Naive thymus-derived CD4-positive, alpha-beta T cell (primary cell): ENCODE results near the gene JOSD2. TPM values are rescaled to one million over a fixed set of nuclear protein-coding genes. Genes with fewer than 3 reads are reported as not detected.
A peak's percentile ranks its signal among the peaks of the same experiment; 100 is the strongest.

Source experiments
- ATAC-seq: fragments of 150-1000 bp; cut with Tn5 transposase; 2 replicates; pipeline ENCODE4 v1.10.0; 2021; ENCODE audit warnings: mild to moderate bottlenecking, moderate library complexity
- CTCF ChIA-PET: fragments of 350-600 bp; sonication (Branson Sonifier 250); formaldehyde crosslinking; loops from one replicate; lab custom pipeline; 2021; ENCODE audit warnings: antibody characterized with exemption; lab: Charles Lee
- POLR2A ChIA-PET: fragments of 350-600 bp; sonication (Branson Sonifier 250); formaldehyde crosslinking; loops from one replicate; lab custom pipeline; 2021; ENCODE audit warnings: antibody characterized with exemption, inconsistent platforms; lab: Charles Lee
- DNase-seq, 9 donors: peaks; one replicate each; pipeline versions ENCODE4 v3.0.0 to v3.0.0-alpha.2; 2020 to 2022; ENCODE audit warnings: mixed read lengths in 1 of 9
- H3K27ac ChIP-seq: one replicate; pipeline ENCODE4 v1.7.0; 2013; ENCODE audit warnings: mild to moderate bottlenecking, low read depth, low read length, moderate library complexity
- H3K27me3 ChIP-seq, 2 donors: one replicate each; pipeline ENCODE4 v1.7.0; 2013; ENCODE audit warnings: low read length in 2 of 2, mild to moderate bottlenecking in 2 of 2, moderate library complexity in 2 of 2; ENCODE audit not compliant: control insufficient read depth in 2 of 2, insufficient read depth in 2 of 2
- H3K36me3 ChIP-seq, 3 experiments: 1 replicate in 2 of 3; 2 replicates in 1 of 3; pipeline ENCODE4 v1.7.0; 2013; ENCODE audit warnings: low read length in 3 of 3, mild to moderate bottlenecking in 3 of 3, moderate library complexity in 1 of 3; ENCODE audit not compliant: insufficient read depth in 3 of 3, control insufficient read depth in 2 of 3
- H3K4me1 ChIP-seq, 2 donors: one replicate each; pipeline ENCODE4 v1.7.0; 2013; ENCODE audit warnings: low read length in 2 of 2, mild to moderate bottlenecking in 2 of 2, moderate library complexity in 1 of 2; ENCODE audit not compliant: control insufficient read depth in 2 of 2, insufficient read depth in 2 of 2
- H3K4me3 ChIP-seq: 2 replicates; pipeline ENCODE4 v1.7.0; 2013; ENCODE audit warnings: mild to moderate bottlenecking, low read length
- H3K9me3 ChIP-seq, 3 experiments: 1 replicate in 2 of 3; 2 replicates in 1 of 3; pipeline ENCODE4 v1.7.0; 2013; ENCODE audit warnings: low read length in 3 of 3; ENCODE audit not compliant: control insufficient read depth in 2 of 3
- H3K27ac Mint-ChIP-seq, 9 donors: one replicate each; pipeline ENCODE4 v1.8.0; 2020 to 2022; ENCODE audit warnings: mixed read lengths in 9 of 9, mild to moderate bottlenecking in 8 of 9, moderate library complexity in 5 of 9, inconsistent platforms in 2 of 9
- H3K27me3 Mint-ChIP-seq, 5 donors: one replicate each; pipeline ENCODE4 v1.8.0; 2021 to 2022; ENCODE audit warnings: mixed read lengths in 5 of 5, mild to moderate bottlenecking in 1 of 5
- H3K36me3 Mint-ChIP-seq, 5 donors: one replicate each; pipeline ENCODE4 v1.8.0; 2020 to 2022; ENCODE audit warnings: mixed read lengths in 5 of 5, mild to moderate bottlenecking in 3 of 5, inconsistent platforms in 1 of 5
- H3K4me1 Mint-ChIP-seq, 7 donors: one replicate each; pipeline ENCODE4 v1.8.0; 2020 to 2022; ENCODE audit warnings: mixed read lengths in 7 of 7, mild to moderate bottlenecking in 3 of 7, inconsistent platforms in 1 of 7
- H3K4me3 Mint-ChIP-seq, 10 donors: one replicate each; pipeline ENCODE4 v1.8.0; 2020 to 2022; ENCODE audit warnings: mild to moderate bottlenecking in 10 of 10, mixed read lengths in 10 of 10, moderate library complexity in 6 of 10, inconsistent platforms in 2 of 10
- H3K9me3 Mint-ChIP-seq, 11 donors: one replicate each; pipeline ENCODE4 v1.8.0; 2020 to 2022; ENCODE audit warnings: mixed read lengths in 11 of 11, mild to moderate bottlenecking in 4 of 11, inconsistent platforms in 1 of 11, moderate library complexity in 1 of 11
- intact Hi-C, 2 donors: fragments of 100-400 bp; cut with micrococcal nuclease; formaldehyde crosslinking; loops; one replicate each; pipeline ENCODE4 v1.15.1; 2023
- polyA plus RNA-seq, 2 donors: library from polyadenylated mRNA; unstranded; fragments of 300-500 nt; fragmentation: Illumina TruSeq; gene quantifications; one replicate each; pipeline ENCODE4 v1.2.3, GENCODE V29; 2021
- total RNA-seq, 6 experiments: library from RNA in 5 of 6; stranded (reverse) in 5 of 6; gene quantifications; 1 replicate in 5 of 6; 2 replicates in 1 of 6; pipeline ENCODE4 v1.2.3 and lab custom pipeline; 2021 to 2026

JOSD2 gene
- total and polyA plus RNA-seq, 7 experiments from 2014 or later = 13.0 to 45.9 (median 20.1) TPM

DNA sequence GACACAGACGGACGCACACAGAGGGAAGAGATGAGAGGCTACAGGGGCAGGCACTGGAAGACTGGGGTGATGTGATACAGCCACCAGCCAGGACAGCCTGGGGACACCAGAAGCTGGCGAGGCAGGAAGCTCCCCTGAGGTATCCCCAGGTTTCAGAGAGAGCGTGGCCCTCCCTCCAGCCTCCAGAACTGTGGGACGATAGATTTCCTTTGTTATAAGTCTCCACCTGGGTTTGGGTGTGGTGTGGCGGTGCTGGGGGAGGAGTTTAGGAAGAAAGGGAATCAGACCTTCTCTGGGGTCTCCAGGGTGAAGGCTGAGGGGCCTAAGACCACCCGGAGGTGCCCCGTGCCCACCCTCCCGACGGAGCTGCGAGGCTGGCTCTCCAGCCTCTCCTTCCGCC lies 5.5 kb upstream of the JOSD2 start:
- no peak for DNase-seq

GRCh38 chr19:50515168-50515561 lies 4.2 kb upstream of the JOSD2 start:
- DNase-seq (no peak), ATAC-seq (no peak)
- no peak overlapping the region for H3K4me3 Mint-ChIP-seq
- ChIA-PET POLR2A (no interaction called here), CTCF (no interaction called here)
- Histone ChIP-seq H3K36me3 (no peaks in the 10 kb centered on the region), H3K4me1 (peaks cover 7 to 13% of the 10 kb centered on the region in 2 donors), H3K4me3 (no peak overlapping the region), H3K27ac (no peak overlapping the region), H3K27me3 (no peaks in the 10 kb centered on the region), H3K9me3 (no peaks in the 10 kb centered on the region)
- H3K9me3 Mint-ChIP-seq = peaks cover 0 to 2% (median 0%) of the 10 kb centered on the region in 11 donors
- peaks cover 0 to 17% (median 6%) of the 10 kb centered on the region in 5 donors for H3K27me3 Mint-ChIP-seq
- H3K4me1 Mint-ChIP-seq = peaks cover 0 to 17% (median 15%) of the 10 kb centered on the region in 7 donors
- H3K27ac Mint-ChIP-seq = no peak overlapping the region
- H3K36me3 Mint-ChIP-seq = peaks cover 0 to 6% (median 0%) of the 10 kb centered on the region in 5 donors
- intact Hi-C loops = no loop called here

More for the DNA sequence above, 5.5 kb upstream of the JOSD2 start:
- intact Hi-C loops = no loop called here
- Mint-ChIP-seq H3K27me3 (peaks cover 0 to 17% (median 6%) of the 10 kb centered on the region in 5 donors), H3K4me3 (no peak overlapping the region), H3K9me3 (no peaks in the 10 kb centered on the region), H3K36me3 (peaks cover 0 to 1% (median 0%) of the 10 kb centered on the region in 5 donors), H3K4me1 (peaks cover 0 to 9% (median 4%) of the 10 kb centered on the region in 7 donors), H3K27ac (no peak overlapping the region)
- Histone ChIP-seq H3K27ac (no peak overlapping the region), H3K27me3 (no peaks in the 10 kb centered on the region), H3K4me1 (peaks cover 6 to 7% of the 10 kb centered on the region in 2 donors), H3K9me3 (no peaks in the 10 kb centered on the region), H3K4me3 (no peak overlapping the region), H3K36me3 (no peaks in the 10 kb centered on the region)
- ChIA-PET CTCF (no interaction called here), POLR2A (no interaction called here)
- no peak for ATAC-seq

DNA sequence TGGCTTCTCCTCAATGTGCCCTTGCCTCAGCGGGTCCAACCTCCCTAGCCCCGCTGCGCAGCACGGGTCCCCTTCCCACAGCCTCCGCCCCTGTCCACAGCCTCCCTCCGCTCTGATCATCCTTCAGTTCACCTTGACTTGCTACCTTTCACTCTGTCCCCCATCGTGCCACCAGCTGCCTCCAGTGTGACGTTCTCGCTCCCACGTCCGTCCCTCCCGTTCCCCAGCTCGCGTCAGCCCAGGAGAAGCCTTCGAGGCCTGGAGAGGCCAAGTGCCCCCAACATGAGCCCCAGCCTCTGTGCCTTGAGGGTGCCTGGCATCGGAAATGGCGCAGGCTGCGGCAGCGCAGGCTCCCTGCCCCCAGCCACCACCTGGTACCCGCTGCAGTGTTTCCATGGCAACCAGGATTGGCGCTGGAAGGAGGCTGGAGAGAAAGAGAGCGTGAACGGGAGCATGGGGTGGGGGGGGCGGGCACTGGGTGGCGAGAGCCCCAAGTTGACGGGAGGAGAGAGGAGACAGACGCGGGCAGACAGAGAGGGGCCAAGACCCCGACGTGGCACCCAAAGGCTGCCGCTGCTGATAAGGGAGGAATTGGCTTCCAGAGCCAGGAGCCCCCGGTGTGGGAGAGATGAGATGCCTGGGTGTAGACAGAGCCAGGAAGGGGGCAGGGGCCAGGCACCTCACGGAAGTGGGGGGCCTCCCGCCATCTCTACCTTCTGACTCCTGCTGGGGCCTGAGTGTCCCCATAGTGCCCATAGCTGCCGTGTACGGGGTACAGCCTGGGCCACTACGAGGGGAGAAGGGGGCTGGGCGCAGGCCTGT lies 3.6 kb upstream of the JOSD2 start:
- ChIA-PET POLR2A (no interaction called here), CTCF (no interaction called here)
- DNase-seq (no peak), ATAC-seq (no peak)
- intact Hi-C loops = loop anchor here in 1 of 2 donors (5.0 kb wide), 1 partner anchor 1522 kb away; the partner anchor contains the start of genes GYS1 and RUVBL2
- H3K27ac Mint-ChIP-seq = peak overlapping the region in 5 of 9 donors; percentile 28 to 84 (median 55)
- H3K4me1 Mint-ChIP-seq = peaks cover 0 to 17% (median 15%) of the 10 kb centered on the region in 7 donors
- Histone ChIP-seq H3K4me1 (peaks cover 7 to 16% of the 10 kb centered on the region in 2 donors), H3K27me3 (no peaks in the 10 kb centered on the region), H3K9me3 (no peaks in the 10 kb centered on the region), H3K4me3 (no peak overlapping the region), H3K27ac (no peak overlapping the region), H3K36me3 (no peaks in the 10 kb centered on the region)
- H3K9me3 Mint-ChIP-seq = peaks cover 0 to 2% (median 0%) of the 10 kb centered on the region in 11 donors
- peak overlapping the region in 4 of 10 donors; percentile 12 to 39 (median 25) for H3K4me3 Mint-ChIP-seq
- peaks cover 0 to 17% (median 6%) of the 10 kb centered on the region in 5 donors for H3K27me3 Mint-ChIP-seq
- H3K36me3 Mint-ChIP-seq = peaks cover 0 to 6% (median 0%) of the 10 kb centered on the region in 5 donors

- no peak for DNase-seq
- Histone ChIP-seq H3K27me3 (no peaks in the 10 kb centered on the region), H3K27ac (no peak within 1 kb of the TSS), H3K4me1 (peaks cover 7 to 16% of the 10 kb centered on the region in 2 donors), H3K36me3 (no peaks in the 10 kb centered on the region), H3K9me3 (no peaks in the 10 kb centered on the region), H3K4me3 (no peak within 1 kb of the TSS)
- Mint-ChIP-seq H3K9me3 (peaks cover 0 to 2% (median 0%) of the 10 kb centered on the region in 11 donors), H3K36me3 (peaks cover 0 to 6% (median 0%) of the 10 kb centered on the region in 5 donors), H3K4me3 (peak within 1 kb of the TSS in 7 of 10 donors; percentile 12 to 71 (median 30)), H3K4me1 (peaks cover 0 to 21% (median 16%) of the 10 kb centered on the region in 7 donors), H3K27me3 (peaks cover 0 to 17% (median 6%) of the 10 kb centered on the region in 5 donors), H3K27ac (peak within 1 kb of the TSS in 7 of 9 donors; percentile 8 to 84 (median 55))
- intact Hi-C loops = loop anchor here in 1 of 2 donors (5.0 kb wide), 1 partner anchor 1522 kb away; the partner anchor contains the start of genes GYS1 and RUVBL2
- ChIA-PET CTCF (no interaction called here), POLR2A (no interaction called here)
- no peak for ATAC-seq
These were observed 2.9 kb upstream of the JOSD2 start, which contains the start of gene ASPDH for GRCh38 chr19:50513746-50514345. Gene ASPDH, minus strand, starts transcription at chr19:50513913. Its CDS starts 90 bp downstream, at chr19:50513823.

GRCh38 chr19:50512999-50513745 lies 2.2 kb upstream of the JOSD2 start:
- Histone ChIP-seq H3K4me1 (peaks cover 7 to 16% of the 10 kb centered on the region in 2 donors), H3K27me3 (no peaks in the 10 kb centered on the region), H3K36me3 (no peaks in the 10 kb centered on the region), H3K27ac (no peak overlapping the region), H3K9me3 (no peaks in the 10 kb centered on the region), H3K4me3 (no peak overlapping the region)
- Mint-ChIP-seq H3K27ac (peak overlapping the region in 5 of 9 donors; percentile 1 to 58 (median 43)), H3K36me3 (peaks cover 0 to 6% (median 0%) of the 10 kb centered on the region in 5 donors), H3K9me3 (peaks cover 0 to 2% (median 0%) of the 10 kb centered on the region in 11 donors), H3K27me3 (peaks cover 0 to 17% (median 6%) of the 10 kb centered on the region in 5 donors), H3K4me1 (peaks cover 0 to 25% (median 19%) of the 10 kb centered on the region in 7 donors), H3K4me3 (peak overlapping the region in 4 of 10 donors; percentile 26 to 71 (median 38))
- intact Hi-C loops = loop anchor here in 1 of 2 donors (5.0 kb wide), 1 partner anchor 1521 kb away; the partner anchor contains the start of genes GYS1 and RUVBL2
- POLR2A ChIA-PET = no interaction called here
- ATAC-seq (no peak), DNase-seq (no peak)
- CTCF ChIA-PET = no interaction called here
